ENCODE measurements around the gene TNKS1BP1.
A peak's percentile ranks its signal among the peaks of the same experiment; 100 is the strongest.
"Not testable (repeated sequence)": the region's sequence is repeated elsewhere in the genome, so short reads cannot be mapped to it uniquely, and the experiment has no call there.

TNKS1BP1 gene, protein sequence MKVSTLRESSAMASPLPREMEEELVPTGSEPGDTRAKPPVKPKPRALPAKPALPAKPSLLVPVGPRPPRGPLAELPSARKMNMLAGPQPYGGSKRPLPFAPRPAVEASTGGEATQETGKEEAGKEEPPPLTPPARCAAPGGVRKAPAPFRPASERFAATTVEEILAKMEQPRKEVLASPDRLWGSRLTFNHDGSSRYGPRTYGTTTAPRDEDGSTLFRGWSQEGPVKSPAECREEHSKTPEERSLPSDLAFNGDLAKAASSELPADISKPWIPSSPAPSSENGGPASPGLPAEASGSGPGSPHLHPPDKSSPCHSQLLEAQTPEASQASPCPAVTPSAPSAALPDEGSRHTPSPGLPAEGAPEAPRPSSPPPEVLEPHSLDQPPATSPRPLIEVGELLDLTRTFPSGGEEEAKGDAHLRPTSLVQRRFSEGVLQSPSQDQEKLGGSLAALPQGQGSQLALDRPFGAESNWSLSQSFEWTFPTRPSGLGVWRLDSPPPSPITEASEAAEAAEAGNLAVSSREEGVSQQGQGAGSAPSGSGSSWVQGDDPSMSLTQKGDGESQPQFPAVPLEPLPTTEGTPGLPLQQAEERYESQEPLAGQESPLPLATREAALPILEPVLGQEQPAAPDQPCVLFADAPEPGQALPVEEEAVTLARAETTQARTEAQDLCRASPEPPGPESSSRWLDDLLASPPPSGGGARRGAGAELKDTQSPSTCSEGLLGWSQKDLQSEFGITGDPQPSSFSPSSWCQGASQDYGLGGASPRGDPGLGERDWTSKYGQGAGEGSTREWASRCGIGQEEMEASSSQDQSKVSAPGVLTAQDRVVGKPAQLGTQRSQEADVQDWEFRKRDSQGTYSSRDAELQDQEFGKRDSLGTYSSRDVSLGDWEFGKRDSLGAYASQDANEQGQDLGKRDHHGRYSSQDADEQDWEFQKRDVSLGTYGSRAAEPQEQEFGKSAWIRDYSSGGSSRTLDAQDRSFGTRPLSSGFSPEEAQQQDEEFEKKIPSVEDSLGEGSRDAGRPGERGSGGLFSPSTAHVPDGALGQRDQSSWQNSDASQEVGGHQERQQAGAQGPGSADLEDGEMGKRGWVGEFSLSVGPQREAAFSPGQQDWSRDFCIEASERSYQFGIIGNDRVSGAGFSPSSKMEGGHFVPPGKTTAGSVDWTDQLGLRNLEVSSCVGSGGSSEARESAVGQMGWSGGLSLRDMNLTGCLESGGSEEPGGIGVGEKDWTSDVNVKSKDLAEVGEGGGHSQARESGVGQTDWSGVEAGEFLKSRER (N-terminal part only)

DNA sequence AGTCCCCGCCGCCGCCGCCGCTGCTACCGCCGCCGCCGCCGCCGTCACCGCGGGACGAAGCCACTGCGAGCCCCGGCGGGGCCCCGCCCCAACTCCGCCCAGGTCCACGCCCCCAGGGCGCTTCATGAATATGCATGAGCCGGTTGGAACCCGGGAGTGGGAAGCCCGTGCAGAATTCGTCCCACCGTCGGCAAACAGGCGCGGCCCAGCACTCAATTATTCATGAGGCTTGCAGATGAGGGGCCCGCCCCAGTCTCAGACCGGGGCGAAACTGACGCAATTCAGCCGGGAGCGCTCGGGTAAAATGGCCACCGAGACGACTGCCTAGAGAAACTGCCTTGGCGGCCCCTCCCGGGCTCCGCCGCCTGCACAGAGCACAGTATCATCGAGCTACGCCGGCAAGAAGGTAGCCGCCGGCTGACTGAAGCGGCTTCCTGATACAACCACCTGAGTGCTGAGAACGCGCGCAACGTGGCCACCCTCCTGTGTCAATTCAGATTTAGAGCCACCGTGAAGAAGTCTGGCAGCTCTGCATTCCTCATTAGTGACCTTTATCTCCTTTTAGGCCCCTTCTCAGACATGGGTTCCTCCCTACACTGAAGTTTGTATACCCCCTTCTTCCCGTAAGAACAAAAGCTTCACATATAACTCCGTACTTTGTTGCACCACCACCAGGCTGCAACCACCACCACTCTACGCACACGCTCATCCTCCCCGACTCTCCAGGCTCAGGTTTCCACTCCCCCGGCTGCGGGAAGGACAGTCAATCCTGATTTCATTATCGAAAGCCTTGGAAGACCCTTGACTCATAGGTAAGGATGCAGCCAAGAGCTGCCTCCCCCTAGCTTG is at the start of gene TNKS1BP1:
TNKS1BP1 (minus strand) TSS at position 67 of the 849 bp plus-strand sequence. CDS start 3,067 bp downstream, outside the sequence.
- DNase-seq: peak; percentile 95 to 98

DNA sequence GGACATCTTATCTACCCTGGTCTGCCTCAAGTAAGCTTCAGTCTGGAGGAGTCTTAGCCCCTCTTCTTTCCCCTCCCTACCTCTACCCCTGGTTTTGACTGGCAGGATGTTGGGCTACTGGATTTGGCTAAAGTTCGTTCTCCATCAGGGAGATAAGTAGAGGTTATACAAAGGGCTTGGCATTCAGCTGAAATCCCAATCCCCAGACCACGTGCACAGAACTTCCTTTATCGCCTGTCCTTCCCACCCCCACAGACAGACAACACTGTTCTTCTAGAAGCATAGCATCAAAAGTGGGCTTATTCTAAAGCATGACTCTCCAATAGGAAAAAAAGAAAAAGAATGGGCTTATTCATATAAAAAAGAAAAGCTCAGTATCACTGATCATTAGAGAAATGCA is 48.4 kb upstream of the TNKS1BP1 start:
- DNase-seq: no peak

DNA sequence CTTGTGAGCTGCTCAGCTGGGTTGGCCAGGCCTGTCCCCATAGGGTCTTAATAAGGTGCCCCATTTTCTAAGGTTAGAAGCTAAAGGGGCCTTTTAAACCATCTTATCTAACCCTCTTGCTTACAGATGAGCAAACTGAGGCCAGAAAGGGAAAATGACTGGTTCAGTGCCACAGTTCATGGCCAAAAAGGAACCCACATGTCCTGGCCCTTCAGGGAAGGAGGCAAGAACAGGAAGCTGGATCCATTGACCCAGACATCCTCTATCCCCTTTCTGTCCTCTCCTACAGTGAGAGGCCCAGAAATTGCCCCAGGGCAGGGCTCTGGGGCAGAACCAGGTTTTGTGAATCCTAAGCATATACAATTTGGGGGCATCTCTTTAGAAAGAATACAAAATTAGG is 46.2 kb upstream of the TNKS1BP1 start:
- no peak for DNase-seq

DNA sequence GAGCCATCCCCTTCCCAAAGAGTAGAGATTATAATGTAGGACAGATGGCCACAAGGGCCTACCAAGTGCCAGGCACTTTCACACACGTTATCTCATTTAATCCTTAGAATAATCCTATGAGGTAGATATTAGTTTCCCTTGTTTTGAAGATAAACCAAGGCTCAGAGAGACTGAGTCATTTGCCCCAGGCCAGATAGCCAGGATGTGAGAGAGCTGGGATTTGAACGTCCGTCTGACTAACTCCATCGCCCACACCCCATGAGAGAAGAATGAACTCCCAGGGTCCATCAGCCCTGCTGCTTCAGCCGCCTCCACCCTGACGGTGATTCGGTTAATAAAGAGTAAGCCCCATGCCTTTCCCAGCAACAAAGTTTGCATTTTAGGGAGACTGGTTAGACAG is 45.5 kb upstream of the TNKS1BP1 start:
- no peak for DNase-seq

DNA sequence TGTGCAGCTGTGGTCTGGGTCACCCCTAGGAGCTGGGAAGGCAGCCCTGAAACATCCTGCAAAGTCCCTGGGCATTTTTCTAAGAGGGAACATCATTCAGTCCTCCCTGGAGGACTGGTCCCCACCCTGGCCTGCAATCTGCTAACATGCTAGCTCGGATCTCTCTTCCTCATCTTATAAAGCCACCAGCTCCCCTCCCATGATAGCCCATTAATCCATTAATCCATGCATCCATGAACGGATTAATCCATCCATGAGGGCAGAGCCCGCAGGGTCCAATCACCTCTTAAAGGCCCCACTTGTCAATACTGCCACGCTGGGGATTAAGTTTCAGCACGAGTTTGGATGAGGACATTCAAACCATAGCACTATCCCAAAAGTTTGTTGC is 44.1 kb upstream of the TNKS1BP1 start:
- no peak for DNase-seq

DNA sequence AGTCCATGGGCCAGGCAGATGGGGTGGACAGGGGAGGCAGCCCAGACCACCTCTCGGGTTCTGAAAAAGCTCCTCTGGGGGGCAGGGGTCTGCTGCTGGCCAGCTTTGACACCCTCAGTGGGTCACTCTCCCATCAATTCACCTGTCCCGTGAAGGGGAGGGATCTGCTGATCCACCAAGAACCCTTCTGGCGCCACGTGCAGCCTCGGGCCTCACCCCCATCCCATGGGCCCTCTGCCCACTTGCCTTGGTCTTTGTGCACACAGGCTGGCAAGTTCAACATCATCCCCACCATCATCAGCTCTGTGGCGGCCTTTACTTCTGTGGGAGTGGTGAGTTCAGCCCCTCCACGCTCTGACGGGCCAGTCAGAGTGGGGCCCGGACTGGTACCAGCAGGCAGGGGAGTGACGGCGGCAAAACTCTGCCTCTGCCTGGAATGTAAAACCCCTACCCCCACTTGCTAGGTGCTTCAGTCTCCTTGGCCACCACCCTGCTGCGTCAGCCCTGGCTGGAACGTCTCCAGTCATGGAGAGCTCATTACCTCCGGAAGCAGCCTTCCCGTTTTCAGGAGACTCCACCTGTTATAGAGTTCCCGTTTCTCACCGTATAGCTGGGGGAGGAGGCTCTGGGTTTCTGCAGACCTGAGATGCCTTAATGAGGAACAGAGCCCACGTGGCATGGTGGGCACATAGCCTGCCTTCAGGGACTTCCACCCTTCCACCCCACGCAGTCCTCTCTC is 43.5 kb upstream of the TNKS1BP1 start:
- no peak for DNase-seq

DNA sequence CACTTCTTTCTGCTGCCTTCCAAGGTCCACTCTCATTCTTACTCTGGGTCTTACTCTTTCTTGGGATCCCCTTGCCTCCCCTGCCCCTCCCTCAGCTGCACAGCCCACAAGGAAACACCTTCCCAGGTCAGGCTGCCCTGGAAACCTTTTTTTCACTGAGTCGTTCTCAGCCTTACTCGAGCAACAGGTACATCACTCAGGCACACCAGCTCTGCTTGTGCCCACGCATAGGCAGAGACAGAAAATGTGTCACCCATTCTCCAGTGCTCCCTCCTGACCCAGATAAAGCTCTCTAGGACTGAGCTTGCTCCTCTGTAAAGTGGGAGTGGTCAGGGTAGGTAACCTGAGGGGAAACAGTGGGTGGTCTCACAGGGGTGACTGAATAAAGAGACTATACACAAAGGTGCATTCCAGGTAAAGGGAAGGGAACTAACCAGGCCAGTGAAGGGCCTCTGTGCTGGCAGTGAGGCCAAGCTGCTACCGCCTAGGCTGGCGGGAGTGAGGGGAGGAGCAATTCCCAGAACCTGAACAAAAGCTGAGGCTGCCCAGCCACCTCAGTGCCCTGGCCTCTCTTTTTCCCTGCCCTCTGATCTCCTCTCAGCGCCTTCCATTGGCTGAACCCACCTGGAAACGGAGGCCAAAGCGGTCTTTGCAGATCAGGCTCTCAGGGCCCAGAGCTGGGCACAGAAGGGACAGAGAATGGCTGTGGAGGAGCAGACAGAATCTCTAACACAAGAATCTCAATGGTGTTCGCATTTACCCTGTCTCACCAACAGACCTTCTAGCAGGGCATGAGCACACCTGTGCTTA is 40.3 kb upstream of the TNKS1BP1 start:
- no peak for DNase-seq

DNA sequence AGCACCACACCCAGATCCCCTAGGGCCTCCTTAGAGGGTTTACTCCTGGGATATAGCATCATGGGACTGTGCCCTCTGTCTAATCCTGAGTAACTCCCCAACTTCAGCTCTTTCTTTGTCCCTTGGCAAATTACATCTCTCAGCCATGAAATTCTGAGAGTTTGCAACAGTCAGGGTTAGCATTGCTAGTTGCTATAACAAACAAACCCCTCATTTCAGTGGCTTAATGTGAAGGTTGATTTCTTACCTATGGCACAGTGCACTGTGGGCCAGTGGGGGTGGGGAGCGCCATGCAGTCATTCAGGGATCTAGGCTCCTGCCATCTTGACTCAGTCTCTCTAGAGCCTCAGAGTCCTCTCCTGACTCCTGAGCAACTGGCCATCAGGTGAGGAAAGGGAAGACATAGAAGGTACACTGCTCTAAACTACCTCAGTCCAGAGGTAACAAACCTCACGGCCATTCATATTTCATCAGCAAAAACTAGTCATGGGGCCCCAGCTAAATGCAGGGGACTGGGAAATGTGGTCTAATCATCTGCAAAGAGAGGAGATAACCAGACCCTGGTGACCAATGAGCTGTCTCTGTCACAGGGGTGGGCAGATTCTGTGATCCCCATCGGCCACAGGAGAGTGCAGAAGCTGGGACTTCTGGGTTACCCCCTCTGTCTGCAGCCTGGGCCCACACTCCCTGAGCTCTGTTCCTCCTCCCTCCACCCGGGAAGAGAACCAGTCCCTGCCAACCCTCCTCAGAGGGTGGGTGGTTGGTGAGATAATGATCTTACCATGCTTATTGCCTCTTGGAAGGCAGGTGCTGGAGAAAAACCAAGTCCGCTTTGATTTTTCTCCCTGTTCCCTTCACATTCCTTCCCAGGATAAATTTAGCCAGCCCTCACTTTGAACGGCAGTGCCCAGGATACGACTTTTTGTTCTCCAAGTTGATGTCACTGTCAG is 38.7 kb upstream of the TNKS1BP1 start:
- DNase-seq: no peak

DNA sequence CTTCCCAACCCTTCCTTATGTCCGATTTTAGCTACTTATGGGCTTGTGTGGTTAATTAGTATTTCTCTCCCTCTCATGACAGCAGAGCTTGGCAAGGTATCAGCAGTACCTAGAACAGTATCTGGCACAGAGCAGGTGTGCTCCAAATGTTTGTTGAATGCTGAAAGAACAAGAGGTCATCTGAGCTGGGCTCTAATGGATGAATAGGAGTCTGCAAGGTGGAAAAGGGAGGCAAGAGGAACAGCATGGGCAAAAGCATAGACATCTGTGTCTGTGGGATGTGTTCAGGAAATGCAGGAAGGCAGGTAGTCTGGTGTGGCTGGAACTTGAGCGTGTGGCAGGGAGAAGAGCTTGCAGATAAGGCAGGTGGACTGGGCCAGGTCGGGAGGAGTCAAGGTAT is 37.2 kb upstream of the TNKS1BP1 start:
- DNase-seq: no peak

DNA sequence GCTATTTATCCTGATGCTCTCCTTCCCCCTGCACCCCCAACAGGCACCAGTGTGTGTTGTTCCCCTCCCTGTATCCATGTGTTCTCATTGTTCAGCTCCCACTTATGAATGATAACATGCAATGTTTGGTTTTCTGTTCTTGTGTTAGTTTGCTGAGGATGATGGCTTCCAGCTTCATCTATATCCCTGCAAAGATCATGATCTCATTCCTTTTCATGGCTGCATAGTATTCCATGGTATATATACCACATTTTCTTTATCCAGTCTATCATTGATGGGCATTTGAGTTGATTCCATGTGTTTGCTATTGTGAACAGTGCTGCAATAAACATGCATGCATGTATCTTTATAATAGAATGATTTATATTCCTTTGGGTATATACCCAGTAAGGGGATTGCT is 36.7 kb upstream of the TNKS1BP1 start:
- not testable (repeated sequence) for DNase-seq

DNA sequence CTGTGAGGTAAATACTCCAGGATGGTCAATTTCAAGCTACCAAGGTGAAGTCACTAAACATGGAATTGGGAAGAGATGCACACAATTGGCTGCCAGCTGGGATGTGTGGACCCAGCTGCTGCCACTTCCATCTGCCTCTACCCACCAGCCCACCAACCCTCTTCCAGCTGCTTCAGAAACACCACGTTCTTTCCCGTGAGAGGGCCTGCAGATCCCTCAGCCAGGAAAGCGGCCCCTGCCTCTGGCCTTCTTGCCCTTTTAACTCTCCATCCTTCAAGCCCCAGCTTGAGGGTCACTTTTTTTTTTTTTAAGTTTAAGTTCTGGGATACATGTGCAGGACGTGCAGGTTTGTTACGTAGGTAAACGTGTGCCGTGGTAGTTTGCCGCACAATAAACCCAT is 36.2 kb upstream of the TNKS1BP1 start:
- no peak for DNase-seq

DNA sequence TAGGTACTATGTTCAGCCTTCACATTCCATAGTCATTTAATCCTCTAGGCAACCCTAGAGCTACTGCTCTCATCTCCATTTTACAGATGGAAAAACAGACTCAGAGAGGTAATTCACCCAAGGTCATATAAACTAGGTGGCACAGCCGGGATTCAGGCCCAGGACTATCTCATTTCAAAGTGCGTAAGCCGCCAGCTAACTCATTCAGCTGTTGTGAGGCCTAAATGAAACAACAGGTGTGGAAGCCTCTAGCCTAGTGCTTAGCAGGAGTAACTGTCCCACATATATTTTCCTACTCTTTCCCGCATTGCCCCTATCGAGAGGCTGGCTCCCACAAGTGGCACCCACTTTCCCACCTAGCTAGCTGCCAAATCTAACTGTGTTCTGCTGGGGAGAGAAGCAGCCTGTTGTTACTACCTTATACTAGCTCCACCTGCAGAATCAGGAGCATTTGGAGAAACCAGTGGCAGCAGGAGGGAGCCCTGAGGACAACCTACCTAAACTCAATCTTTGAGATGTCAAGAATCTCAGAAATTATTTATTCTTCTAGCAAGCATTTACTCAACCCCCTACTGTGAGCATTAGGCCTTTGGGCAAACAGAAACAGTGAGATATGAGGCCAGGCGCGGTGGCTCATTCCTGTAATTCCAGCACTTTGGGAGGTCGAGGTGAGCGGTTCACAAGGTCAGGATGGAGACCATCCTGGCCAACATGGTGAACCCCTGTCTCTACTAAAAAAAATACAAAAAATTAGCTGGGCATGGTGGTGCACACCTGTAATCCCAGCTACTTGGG is 35.3 kb upstream of the TNKS1BP1 start:
- no peak for DNase-seq

DNA sequence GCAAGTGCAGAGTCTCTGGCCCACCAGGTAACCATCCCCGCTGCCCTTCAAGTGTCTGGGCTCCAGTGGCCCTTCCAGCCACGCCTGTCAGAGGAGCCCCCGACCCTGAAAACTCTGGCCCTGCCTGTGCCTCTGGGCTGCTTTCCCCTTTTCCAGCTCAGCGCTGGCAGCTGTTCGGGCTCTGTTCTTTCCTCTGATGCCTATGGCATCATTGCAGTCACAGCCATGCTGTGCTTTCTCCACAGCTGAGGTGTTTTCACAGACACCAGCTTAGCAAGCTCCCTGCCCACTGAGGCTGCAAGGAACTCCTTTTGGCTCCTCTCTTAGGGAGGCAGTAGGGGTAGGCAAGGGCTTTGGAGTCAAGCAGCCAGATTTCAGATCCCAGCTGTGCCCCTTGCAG is 34.6 kb upstream of the TNKS1BP1 start:
- DNase-seq: no peak

DNA sequence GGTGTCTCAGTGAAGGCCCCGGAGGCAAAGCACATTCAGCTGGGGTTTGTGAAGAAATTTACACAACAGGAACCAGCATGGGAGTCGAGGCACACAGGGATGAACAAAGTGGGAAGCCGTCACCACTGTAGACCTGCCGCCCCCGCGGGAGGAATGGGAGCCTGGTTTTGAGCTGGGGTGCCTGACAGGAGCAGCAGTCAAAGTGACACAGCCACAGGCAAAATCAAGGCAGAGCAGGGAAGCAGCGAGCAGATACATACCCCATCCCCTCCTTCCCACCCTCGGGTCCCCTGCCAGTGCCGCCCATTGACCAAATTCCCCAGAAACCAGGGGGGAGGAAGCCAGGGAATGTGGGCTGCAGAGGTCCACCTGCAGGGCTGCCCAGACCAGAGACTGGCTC is 34.2 kb upstream of the TNKS1BP1 start:
- no peak for DNase-seq

DNA sequence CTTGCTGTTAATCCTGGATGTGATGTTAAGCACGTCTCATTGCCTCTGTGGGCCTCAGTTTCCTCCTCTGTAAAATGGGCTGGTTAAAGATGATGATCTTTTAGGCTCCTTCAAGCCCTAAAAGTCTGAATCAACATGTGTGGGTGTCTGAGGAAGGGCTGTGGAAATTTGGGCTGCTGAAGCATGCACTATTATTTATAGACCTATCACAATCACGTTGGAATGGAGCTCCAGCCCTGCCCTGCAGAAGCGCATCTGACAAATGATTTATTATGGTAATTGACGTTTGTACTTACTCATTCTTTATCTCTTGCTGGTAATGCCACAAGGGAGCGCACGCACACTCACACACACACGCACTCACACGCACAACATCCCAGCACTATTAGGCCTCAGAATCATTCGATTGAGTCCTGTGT is 33.8 kb upstream of the TNKS1BP1 start:
- no peak for DNase-seq

DNA sequence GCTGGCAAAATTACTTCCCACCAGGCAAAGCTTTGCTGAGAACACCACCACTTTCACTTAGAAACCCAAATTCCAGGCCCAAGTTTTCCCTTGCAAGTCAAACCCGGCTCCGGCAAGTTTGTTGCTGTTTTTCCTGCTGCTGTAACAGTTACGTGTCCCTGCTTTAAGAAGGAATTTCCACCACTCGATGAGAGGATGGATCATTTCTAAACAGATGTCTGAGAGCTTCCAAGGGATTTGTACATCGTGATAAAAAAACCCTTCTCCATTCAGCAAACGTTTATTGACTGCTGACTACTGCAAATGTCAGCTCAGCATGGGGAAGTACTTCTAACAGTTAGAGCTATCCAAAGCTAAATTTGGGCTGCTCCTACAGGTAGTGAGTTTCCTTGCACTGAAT is 33.1 kb upstream of the TNKS1BP1 start:
- DNase-seq: no peak

DNA sequence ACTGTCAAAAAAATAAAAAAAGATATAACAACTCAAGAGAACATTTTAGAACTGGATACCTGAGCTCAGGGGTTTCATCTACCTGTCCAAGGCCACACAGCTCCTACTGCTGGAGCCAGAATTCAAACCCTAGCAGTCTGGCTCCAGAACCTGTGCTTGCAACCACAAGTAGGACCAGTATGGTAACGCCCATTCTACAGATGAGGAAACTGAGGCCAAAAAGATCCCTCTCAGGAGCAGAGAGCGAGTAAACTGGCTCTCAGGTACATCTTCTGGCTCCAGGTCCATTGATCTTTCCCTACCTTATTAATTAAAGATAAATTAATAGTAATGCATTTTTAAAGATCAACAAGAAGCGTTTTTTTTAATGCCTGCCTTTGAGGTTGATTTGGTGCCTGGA is 32.6 kb upstream of the TNKS1BP1 start:
- no peak for DNase-seq

DNA sequence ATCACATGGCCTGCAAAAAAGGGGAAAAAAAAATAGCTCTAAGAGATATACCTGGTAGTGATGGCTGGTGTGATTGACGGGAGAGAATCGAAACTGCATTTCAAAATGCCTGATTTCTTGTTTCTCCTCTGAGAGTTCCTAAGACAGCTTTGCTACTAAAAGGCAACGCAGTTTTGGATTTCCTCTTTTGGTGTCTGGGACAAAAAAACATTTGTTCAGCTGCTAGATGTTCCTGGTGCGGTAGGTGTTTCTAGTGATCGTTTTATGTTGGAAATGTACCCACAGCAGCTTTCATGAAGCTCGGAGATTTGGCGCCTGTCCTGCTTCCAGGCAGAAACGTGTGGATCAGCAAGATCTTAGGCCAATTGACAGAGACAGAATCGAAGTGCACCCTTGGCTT is 31.5 kb upstream of the TNKS1BP1 start:
- DNase-seq: no peak

DNA sequence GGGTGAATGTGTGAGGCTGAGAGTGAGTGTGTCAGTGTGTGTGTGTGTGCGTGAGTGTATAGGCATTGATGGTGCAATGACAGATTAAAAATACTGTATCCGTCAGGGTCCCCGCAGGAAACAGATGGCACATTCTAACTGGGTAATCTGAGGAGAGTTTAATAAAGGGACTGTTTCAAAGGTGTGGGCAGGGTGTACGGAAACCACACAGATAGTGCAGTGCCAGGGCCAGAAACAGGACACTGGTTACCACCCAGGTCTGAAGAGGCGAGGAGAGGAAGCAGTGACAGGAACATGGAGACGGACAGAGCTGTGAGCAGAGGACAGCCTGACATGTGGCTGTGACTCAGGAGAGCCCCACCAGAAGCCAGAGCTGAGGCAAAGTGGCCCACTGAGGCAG is 29.9 kb upstream of the TNKS1BP1 start:
- DNase-seq: no peak
